ENCODE results near the gene PSMD14. TPM values are rescaled to one million over a fixed set of nuclear protein-coding genes. Genes with fewer than 3 reads are reported as not detected.

Gene PSMD14
- total RNA-seq, 1 experiment from 2014 or later, result 205 TPM

DNA sequence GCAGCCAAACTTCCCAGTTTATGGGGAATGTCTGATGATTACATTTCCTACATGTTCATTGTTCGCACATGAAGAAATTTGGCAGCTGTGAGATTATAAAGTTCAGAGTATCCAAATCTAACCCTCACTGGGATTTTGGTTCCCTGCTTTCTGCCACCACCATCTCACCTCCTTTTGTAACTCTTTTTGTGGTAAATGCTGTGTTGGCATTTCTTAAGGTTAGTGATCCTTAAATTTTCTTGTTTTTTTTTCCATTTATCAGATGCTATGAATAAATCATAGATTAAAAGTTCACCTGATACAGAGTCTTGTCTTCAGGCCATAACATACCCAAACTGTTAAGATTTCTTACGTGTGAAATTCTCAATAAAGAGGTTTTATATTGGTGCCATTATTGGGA is 99.4 kb downstream of the PSMD14 start:
- POLR2A ChIA-PET (ENCODE audit: low non-redundant PET), result no interaction called here
- CTCF ChIA-PET, result no interaction called here
- Histone ChIP-seq H3K9me3 (ENCODE audit: low read depth, low read length, poor library complexity, severe bottlenecking) (no peaks in the 10 kb centered on the region), H3K4me1 (ENCODE audit: insufficient read depth, low read length, poor library complexity, severe bottlenecking) (peaks cover 8% of the 10 kb centered on the region), H3K27ac (ENCODE audit: low read depth, low read length, poor library complexity, severe bottlenecking) (no peak overlapping the region), H3K4me3 (ENCODE audit: low read depth, low read length, poor library complexity, severe bottlenecking) (no peak overlapping the region), H3K27me3 (replicated peaks; ENCODE audit: insufficient read depth, low read depth, low read length, poor library complexity) (no peaks in the 10 kb centered on the region), H3K36me3 (ENCODE audit: insufficient read depth, low read length, poor library complexity, severe bottlenecking) (peaks cover 10% of the 10 kb centered on the region)
- no TSS peak for BruUV-seq (replicated peaks)
- TF ChIP-seq, protein P1, sequence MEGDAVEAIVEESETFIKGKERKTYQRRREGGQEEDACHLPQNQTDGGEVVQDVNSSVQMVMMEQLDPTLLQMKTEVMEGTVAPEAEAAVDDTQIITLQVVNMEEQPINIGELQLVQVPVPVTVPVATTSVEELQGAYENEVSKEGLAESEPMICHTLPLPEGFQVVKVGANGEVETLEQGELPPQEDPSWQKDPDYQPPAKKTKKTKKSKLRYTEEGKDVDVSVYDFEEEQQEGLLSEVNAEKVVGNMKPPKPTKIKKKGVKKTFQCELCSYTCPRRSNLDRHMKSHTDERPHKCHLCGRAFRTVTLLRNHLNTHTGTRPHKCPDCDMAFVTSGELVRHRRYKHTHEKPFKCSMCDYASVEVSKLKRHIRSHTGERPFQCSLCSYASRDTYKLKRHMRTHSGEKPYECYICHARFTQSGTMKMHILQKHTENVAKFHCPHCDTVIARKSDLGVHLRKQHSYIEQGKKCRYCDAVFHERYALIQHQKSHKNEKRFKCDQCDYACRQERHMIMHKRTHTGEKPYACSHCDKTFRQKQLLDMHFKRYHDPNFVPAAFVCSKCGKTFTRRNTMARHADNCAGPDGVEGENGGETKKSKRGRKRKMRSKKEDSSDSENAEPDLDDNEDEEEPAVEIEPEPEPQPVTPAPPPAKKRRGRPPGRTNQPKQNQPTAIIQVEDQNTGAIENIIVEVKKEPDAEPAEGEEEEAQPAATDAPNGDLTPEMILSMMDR (conservative IDR thresholded peaks at IDR 0.05; ENCODE audit: low read depth, low read length), result no peak
- no peak for TF ChIP-seq EZH2 (IDR thresholded peaks at IDR 0.05; ENCODE audit: borderline replicate concordance, low read depth, low read length, poor library complexity, severe bottlenecking)
- DNase-seq (ENCODE audit: low spot score), result no peak
- intact Hi-C loops (cut with micrococcal nuclease; ENCODE audit: unreplicated experiment), result no loop called here

DNA sequence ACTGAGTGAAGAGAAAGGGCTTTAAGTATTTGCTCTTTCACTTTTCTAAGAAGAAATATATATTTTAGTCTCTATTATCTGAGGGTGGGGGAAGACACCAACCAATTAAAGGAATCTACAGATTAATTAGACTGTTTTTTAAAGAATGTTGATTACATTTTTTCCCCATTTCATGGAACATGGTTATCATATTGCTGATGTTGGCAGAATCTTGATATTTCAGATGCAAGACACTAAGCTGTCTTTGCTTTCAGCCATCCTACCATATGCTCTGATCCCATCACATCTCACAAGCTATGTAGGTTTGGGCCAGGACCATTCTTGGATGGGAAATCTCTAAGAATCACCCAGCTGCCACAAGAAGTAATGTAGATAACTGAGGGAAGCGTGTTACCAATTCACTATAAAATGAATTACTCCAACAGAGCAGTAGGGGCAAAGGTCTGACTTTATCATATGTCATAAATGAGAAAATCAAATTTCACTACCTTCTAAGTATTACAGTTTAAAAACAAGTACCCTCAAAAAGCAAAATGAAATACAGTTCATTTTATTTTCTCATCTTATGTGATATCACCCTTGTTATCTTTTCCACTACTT is 101.2 kb downstream of the PSMD14 start:
- intact Hi-C loops (cut with micrococcal nuclease; ENCODE audit: unreplicated experiment), result no loop called here
- Histone ChIP-seq H3K4me1 (ENCODE audit: insufficient read depth, low read length, poor library complexity, severe bottlenecking) (peaks cover 11% of the 10 kb centered on the region), H3K4me3 (ENCODE audit: low read depth, low read length, poor library complexity, severe bottlenecking) (no peak overlapping the region), H3K9me3 (ENCODE audit: low read depth, low read length, poor library complexity, severe bottlenecking) (no peaks in the 10 kb centered on the region), H3K27ac (ENCODE audit: low read depth, low read length, poor library complexity, severe bottlenecking) (no peak overlapping the region), H3K36me3 (ENCODE audit: insufficient read depth, low read length, poor library complexity, severe bottlenecking) (peaks cover 5% of the 10 kb centered on the region), H3K27me3 (replicated peaks; ENCODE audit: insufficient read depth, low read depth, low read length, poor library complexity) (no peaks in the 10 kb centered on the region)
- no peak for TF ChIP-seq EZH2 (IDR thresholded peaks at IDR 0.05; ENCODE audit: borderline replicate concordance, low read depth, low read length, poor library complexity, severe bottlenecking)
- TF ChIP-seq, protein P1 (conservative IDR thresholded peaks at IDR 0.05; ENCODE audit: low read depth, low read length), result no peak
- BruUV-seq (replicated peaks), result no TSS peak
- CTCF ChIA-PET, result no interaction called here
- no peak for DNase-seq (ENCODE audit: low spot score)
- POLR2A ChIA-PET (ENCODE audit: low non-redundant PET), result no interaction called here

DNA sequence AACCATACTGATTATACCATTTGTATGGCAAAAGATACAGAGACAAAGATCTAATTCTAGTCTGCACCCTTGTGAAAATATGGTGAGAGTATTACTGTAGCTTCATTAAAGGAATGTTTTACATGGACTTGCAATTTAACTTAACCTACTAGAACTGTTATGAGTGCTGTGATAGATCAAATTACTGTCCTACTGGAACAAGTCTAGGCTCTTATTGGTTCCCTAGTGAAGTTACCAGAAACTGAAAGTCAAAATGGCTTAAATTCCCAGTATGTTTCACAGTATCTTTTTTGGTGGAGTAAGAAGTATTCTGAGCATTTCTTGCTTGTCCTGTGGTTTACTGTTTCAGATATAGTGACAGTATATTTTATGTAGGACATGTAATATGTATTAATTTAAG is 104.1 kb downstream of the PSMD14 start:
- intact Hi-C loops (cut with micrococcal nuclease; ENCODE audit: unreplicated experiment), result no loop called here
- Histone ChIP-seq H3K36me3 (ENCODE audit: insufficient read depth, low read length, poor library complexity, severe bottlenecking) (peaks cover 5% of the 10 kb centered on the region), H3K4me3 (ENCODE audit: low read depth, low read length, poor library complexity, severe bottlenecking) (no peak overlapping the region), H3K4me1 (ENCODE audit: insufficient read depth, low read length, poor library complexity, severe bottlenecking) (peaks cover 8% of the 10 kb centered on the region), H3K27me3 (replicated peaks; ENCODE audit: insufficient read depth, low read depth, low read length, poor library complexity) (peaks cover 5% of the 10 kb centered on the region), H3K27ac (ENCODE audit: low read depth, low read length, poor library complexity, severe bottlenecking) (no peak overlapping the region), H3K9me3 (ENCODE audit: low read depth, low read length, poor library complexity, severe bottlenecking) (no peaks in the 10 kb centered on the region)
- CTCF ChIA-PET, result no interaction called here
- no TSS peak for BruUV-seq (replicated peaks)
- TF ChIP-seq, protein P1 (conservative IDR thresholded peaks at IDR 0.05; ENCODE audit: low read depth, low read length), result no peak
- TF ChIP-seq EZH2 (IDR thresholded peaks at IDR 0.05; ENCODE audit: borderline replicate concordance, low read depth, low read length, poor library complexity, severe bottlenecking), result no peak
- DNase-seq (ENCODE audit: low spot score), result no peak
- POLR2A ChIA-PET (ENCODE audit: low non-redundant PET), result no interaction called here
